GM12892 (cell line): Measurements from ENCODE around the gene SPATA16.

Source experiments
- POLR2A ChIP-seq: IDR thresholded peaks from 2 replicates; pipeline ENCODE4 v1.6.1; 2011; ENCODE audit warnings: low read depth, low read length, control low read depth
- POLR2AphosphoS5 ChIP-seq: IDR thresholded peaks from 2 replicates; pipeline ENCODE4 v1.6.1; 2011; ENCODE audit warnings: low read depth, low read length, control low read depth
- TAF1 ChIP-seq: IDR thresholded peaks from 2 replicates; pipeline ENCODE4 v1.6.1; 2011; ENCODE audit warnings: low read depth, mild to moderate bottlenecking, control low read depth, low read length, borderline replicate concordance

DNA sequence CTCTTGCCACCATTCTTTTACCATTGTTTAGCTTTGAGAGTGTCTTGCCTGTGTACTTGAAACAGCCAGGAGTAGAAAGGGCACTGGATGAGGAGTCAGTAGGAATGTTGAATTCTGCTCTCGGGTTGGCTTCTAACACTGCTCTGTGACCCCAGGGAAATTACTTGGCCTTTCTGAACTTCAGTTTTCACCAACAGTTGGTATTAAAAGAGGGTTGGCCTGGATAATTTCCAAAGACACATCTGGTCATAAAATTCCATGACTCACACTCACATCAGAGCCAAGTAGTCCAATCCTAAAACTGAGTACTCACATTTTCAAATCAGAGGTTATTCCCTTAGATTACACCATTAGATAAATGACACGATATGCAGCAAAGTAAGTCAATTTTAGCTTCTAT is 248.9 kb downstream of the SPATA16 start:
- no peak for TF ChIP-seq POLR2AphosphoS5
- TF ChIP-seq TAF1 = no peak
- TF ChIP-seq POLR2A = no peak
